Neural cell (in vitro differentiated cells): ENCODE results near the gene RBFOX2.

Source experiments
- EP300 ChIP-seq: fragments of 450-650 bp; conservative IDR thresholded peaks from 2 replicates; pipeline ENCODE4 v1.6.1; 2014; ENCODE audit warnings: antibody characterized with exemption, mild to moderate bottlenecking, moderate library complexity; ENCODE audit not compliant: poor library complexity, severe bottlenecking
- EZH2 ChIP-seq: fragments of 200-600, 300-800 bp; shearing (Covaris generic), sonication (generic); IDR thresholded peaks from 2 replicates; pipeline ENCODE4 v1.6.1; 2014; ENCODE audit warnings: antibody characterized with exemption, low read length, borderline replicate concordance, mild to moderate bottlenecking; ENCODE audit not compliant: insufficient read depth, poor library complexity, severe bottlenecking
- POLR2AphosphoS5 ChIP-seq: IDR thresholded peaks from 2 replicates; pipeline ENCODE4 v1.6.1; 2012
- TF ChIP-seq, protein P1 (sequence below): fragments of 450-650 bp; IDR thresholded peaks from 2 replicates; pipeline ENCODE4 v1.5.1; 2014; ENCODE audit warnings: antibody characterized with exemption, mild to moderate bottlenecking, moderate library complexity; ENCODE audit not compliant: poor library complexity, severe bottlenecking

DNA sequence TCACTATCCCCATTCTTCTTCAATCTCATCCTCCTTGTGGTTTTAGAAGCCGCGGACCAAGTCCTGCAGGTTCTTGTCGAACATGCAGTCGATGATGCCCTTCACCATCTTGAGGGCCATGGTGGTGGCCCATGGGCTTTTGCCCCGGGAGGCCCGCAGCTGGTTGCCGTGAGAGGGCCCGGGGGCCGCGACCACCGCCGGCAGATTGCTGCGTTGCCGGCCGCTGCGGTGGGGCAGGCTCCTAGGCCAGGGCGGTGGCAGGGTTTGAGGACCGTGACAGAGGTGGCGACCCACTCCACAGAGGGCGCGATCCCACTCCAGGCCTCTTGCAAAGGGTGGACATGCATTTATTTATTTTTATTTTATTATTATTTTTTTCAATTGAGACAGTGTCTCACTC, 244.0 kb downstream of the RBFOX2 start:
- no peak for TF ChIP-seq POLR2AphosphoS5
- TF ChIP-seq, protein P1, sequence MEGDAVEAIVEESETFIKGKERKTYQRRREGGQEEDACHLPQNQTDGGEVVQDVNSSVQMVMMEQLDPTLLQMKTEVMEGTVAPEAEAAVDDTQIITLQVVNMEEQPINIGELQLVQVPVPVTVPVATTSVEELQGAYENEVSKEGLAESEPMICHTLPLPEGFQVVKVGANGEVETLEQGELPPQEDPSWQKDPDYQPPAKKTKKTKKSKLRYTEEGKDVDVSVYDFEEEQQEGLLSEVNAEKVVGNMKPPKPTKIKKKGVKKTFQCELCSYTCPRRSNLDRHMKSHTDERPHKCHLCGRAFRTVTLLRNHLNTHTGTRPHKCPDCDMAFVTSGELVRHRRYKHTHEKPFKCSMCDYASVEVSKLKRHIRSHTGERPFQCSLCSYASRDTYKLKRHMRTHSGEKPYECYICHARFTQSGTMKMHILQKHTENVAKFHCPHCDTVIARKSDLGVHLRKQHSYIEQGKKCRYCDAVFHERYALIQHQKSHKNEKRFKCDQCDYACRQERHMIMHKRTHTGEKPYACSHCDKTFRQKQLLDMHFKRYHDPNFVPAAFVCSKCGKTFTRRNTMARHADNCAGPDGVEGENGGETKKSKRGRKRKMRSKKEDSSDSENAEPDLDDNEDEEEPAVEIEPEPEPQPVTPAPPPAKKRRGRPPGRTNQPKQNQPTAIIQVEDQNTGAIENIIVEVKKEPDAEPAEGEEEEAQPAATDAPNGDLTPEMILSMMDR = no peak
- TF ChIP-seq EP300 = no peak
- no peak for TF ChIP-seq EZH2
